Measurements from ENCODE around the gene LRRN4CL.
A peak's percentile ranks its signal among the peaks of the same experiment; 100 is the strongest.

The LRRN4CL gene

GRCh38 chr11:62645946-62646824, 43.1 kb downstream of the LRRN4CL start, which contains the start of gene GANAB:
GANAB (minus strand) TSS chr11:62646613; CDS start chr11:62646599, 14 bp downstream.
- peak; percentile 99 for DNase-seq

GRCh38 chr11:62645671-62645945, 43.7 kb downstream of the LRRN4CL start:
- DNase-seq: no peak

- DNase-seq: no peak
Measured at GRCh38 chr11:62644220-62644619, 45.1 kb downstream of the LRRN4CL start.
